GM23338 (cell line): ENCODE results near the gene RFESD. TPM values are rescaled to one million over a fixed set of nuclear protein-coding genes. Genes with fewer than 3 reads are reported as not detected.

Source experiments
- ATAC-seq: fragments of 200-7000 bp; cut with Tn5 transposase; 3 replicates; pipeline ENCODE4 v1.9.1; 2020
- DNase-seq: peaks from one replicate; pipeline ENCODE4 v3.0.0-alpha.2; 2015; ENCODE audit warnings: low spot score
- H2AFZ ChIP-seq: fragments of 200-600 bp; sonication (generic); 2 replicates; pipeline ENCODE4 v1.8.0; 2016; ENCODE audit warnings: antibody characterized with exemption, mild to moderate bottlenecking, moderate library complexity
- H3F3A ChIP-seq: fragments of 200-600 bp; sonication (generic); replicated peaks from 2 replicates; pipeline ENCODE4 v1.8.0; 2017; ENCODE audit warnings: antibody characterized with exemption, mixed run types, low read depth
- H3K27ac ChIP-seq: fragments of 200-600 bp; sonication (generic); 2 replicates; pipeline ENCODE4 v1.6.1; 2016; ENCODE audit warnings: low read depth
- H3K27me3 ChIP-seq: fragments of 200-600 bp; sonication (generic); 2 replicates; pipeline ENCODE4 v1.8.0; 2016; ENCODE audit warnings: mild to moderate bottlenecking, mixed run types, moderate library complexity; ENCODE audit not compliant: insufficient read depth
- H3K36me3 ChIP-seq: fragments of 200-600 bp; sonication (generic); 2 replicates; pipeline ENCODE4 v1.8.0; 2016; ENCODE audit warnings: mild to moderate bottlenecking; ENCODE audit not compliant: insufficient read depth
- H3K4me1 ChIP-seq: fragments of 200-600 bp; sonication (generic); 2 replicates; pipeline ENCODE4 v1.8.0; 2016; ENCODE audit warnings: mild to moderate bottlenecking, moderate library complexity; ENCODE audit not compliant: insufficient read depth
- H3K4me2 ChIP-seq: fragments of 200-600 bp; sonication (generic); 2 replicates; pipeline ENCODE4 v1.7.1; 2017; ENCODE audit warnings: mixed run types
- H3K4me3 ChIP-seq: fragments of 200-600 bp; sonication (generic); 2 replicates; pipeline ENCODE4 v1.6.1; 2016; ENCODE audit warnings: mixed run types
- H3K79me2 ChIP-seq: fragments of 200-600 bp; sonication (generic); replicated peaks from 2 replicates; pipeline ENCODE4 v1.8.0; 2017; ENCODE audit warnings: mild to moderate bottlenecking; ENCODE audit not compliant: insufficient read depth
- H3K9me2 ChIP-seq: fragments of 200-600 bp; sonication (generic); 2 replicates; pipeline ENCODE4 v1.8.0; 2017; ENCODE audit not compliant: insufficient read depth
- H4K20me1 ChIP-seq: fragments of 200-600 bp; sonication (generic); replicated peaks from 2 replicates; pipeline ENCODE4 v1.8.0; 2017; ENCODE audit warnings: mild to moderate bottlenecking; ENCODE audit not compliant: insufficient read depth
- H3K27ac Mint-ChIP-seq: 2 replicates; pipeline ENCODE4 v1.8.0; 2020; ENCODE audit warnings: inconsistent platforms, mild to moderate bottlenecking, moderate library complexity, mixed read lengths
- H3K27me3 Mint-ChIP-seq: 3 replicates; pipeline ENCODE4 v1.8.0; 2022; ENCODE audit warnings: low read depth, mild to moderate bottlenecking, moderate library complexity, mixed read lengths, inconsistent platforms; ENCODE audit not compliant: insufficient read depth, poor library complexity
- H3K36me3 Mint-ChIP-seq: 3 replicates; pipeline ENCODE4 v1.8.0; 2021; ENCODE audit warnings: low read depth, mild to moderate bottlenecking, inconsistent platforms, moderate library complexity, mixed read lengths
- H3K4me1 Mint-ChIP-seq: 3 replicates; pipeline ENCODE4 v1.8.0; 2020; ENCODE audit warnings: mild to moderate bottlenecking, inconsistent platforms, mixed read lengths
- H3K4me3 Mint-ChIP-seq: 3 replicates; pipeline ENCODE4 v1.8.0; 2021; ENCODE audit warnings: moderate library complexity, mild to moderate bottlenecking, inconsistent platforms, mixed read lengths
- H3K9me3 Mint-ChIP-seq: 3 replicates; pipeline ENCODE4 v1.8.0; 2020; ENCODE audit warnings: moderate library complexity, mild to moderate bottlenecking, inconsistent platforms, mixed read lengths
- CTCF ChIP-seq, 2 experiments: fragments of 200-600 bp in 1 of 2; sonication (generic) in 1 of 2; conservative IDR thresholded peaks; 2 replicates each; pipeline versions ENCODE4 v1.5.1 to v1.6.1; 2016 to 2017; ENCODE audit warnings: antibody characterized with exemption in 2 of 2, low read depth in 2 of 2, mild to moderate bottlenecking in 2 of 2, moderate library complexity in 1 of 2
- EZH2phosphoT487 ChIP-seq: fragments of 200-600 bp; sonication (generic); IDR thresholded peaks from one replicate; pipeline ENCODE4 v1.8.1; 2018; ENCODE audit warnings: antibody characterized with exemption; ENCODE audit not compliant: unreplicated experiment
- JUNB ChIP-seq: IDR thresholded peaks from one replicate; pipeline ENCODE4 v1.6.1; 2016; ENCODE audit warnings: antibody characterized with exemption; ENCODE audit not compliant: unreplicated experiment
- NANOG ChIP-seq: IDR thresholded peaks from 2 replicates; pipeline ENCODE4 v1.6.1; 2016; ENCODE audit warnings: antibody characterized with exemption, borderline replicate concordance
- REST ChIP-seq: IDR thresholded peaks from one replicate; pipeline ENCODE4 v1.6.1; 2018; ENCODE audit warnings: antibody characterized with exemption; ENCODE audit not compliant: unreplicated experiment
- ZNF114 ChIP-seq: fragments of 250-450 bp; sonication (Bioruptor Pico); IDR thresholded peaks from 2 replicates; pipeline ENCODE4 v1.5.0; 2020; ENCODE audit warnings: mild to moderate bottlenecking, moderate library complexity
- polyA plus RNA-seq: library from polyadenylated mRNA; unstranded; fragments of >200 nt; fragmentation: Nextera tagmentation; extraction: Ambion mirVana; gene quantifications from 2 replicates; pipeline ENCODE4 v1.2.1, GENCODE V29; 2016
- total RNA-seq: library from RNA; depleted of rRNA; stranded (reverse); fragments of >200 nt; shearing (Covaris generic); gene quantifications from 2 replicates; pipeline ENCODE4 v1.2.3, GENCODE V29; 2014
- TF ChIP-seq, protein P1 (sequence below): fragments of 250-450 bp; sonication (Bioruptor Pico); IDR thresholded peaks from 2 replicates; pipeline ENCODE4 v1.5.0; 2020; ENCODE audit warnings: mild to moderate bottlenecking, moderate library complexity

The RFESD gene
- total and polyA plus RNA-seq, 2 experiments from 2014 or later, result 2.4 to 6.9 TPM

DNA sequence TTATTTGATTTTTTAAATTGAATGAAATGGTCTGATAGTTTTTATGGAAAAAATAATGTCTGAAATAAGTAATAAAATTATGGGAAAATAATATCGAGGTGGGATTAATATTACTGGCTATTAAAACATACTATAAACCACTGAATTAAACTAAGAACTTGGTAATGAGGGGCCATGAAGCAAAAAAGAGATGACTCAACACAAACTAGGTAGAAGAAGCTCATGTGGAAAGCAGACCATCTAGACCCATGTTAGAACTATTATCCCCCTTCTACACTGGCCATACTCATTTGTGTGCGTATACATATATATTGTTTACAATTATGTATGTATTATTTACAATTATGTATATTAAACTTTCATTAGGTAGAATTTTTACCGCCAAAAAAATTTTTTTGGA lies 35.2 kb upstream of the RFESD start (continued):
- TF ChIP-seq REST (no peak), JUNB (no peak)
- TF ChIP-seq, protein P1, sequence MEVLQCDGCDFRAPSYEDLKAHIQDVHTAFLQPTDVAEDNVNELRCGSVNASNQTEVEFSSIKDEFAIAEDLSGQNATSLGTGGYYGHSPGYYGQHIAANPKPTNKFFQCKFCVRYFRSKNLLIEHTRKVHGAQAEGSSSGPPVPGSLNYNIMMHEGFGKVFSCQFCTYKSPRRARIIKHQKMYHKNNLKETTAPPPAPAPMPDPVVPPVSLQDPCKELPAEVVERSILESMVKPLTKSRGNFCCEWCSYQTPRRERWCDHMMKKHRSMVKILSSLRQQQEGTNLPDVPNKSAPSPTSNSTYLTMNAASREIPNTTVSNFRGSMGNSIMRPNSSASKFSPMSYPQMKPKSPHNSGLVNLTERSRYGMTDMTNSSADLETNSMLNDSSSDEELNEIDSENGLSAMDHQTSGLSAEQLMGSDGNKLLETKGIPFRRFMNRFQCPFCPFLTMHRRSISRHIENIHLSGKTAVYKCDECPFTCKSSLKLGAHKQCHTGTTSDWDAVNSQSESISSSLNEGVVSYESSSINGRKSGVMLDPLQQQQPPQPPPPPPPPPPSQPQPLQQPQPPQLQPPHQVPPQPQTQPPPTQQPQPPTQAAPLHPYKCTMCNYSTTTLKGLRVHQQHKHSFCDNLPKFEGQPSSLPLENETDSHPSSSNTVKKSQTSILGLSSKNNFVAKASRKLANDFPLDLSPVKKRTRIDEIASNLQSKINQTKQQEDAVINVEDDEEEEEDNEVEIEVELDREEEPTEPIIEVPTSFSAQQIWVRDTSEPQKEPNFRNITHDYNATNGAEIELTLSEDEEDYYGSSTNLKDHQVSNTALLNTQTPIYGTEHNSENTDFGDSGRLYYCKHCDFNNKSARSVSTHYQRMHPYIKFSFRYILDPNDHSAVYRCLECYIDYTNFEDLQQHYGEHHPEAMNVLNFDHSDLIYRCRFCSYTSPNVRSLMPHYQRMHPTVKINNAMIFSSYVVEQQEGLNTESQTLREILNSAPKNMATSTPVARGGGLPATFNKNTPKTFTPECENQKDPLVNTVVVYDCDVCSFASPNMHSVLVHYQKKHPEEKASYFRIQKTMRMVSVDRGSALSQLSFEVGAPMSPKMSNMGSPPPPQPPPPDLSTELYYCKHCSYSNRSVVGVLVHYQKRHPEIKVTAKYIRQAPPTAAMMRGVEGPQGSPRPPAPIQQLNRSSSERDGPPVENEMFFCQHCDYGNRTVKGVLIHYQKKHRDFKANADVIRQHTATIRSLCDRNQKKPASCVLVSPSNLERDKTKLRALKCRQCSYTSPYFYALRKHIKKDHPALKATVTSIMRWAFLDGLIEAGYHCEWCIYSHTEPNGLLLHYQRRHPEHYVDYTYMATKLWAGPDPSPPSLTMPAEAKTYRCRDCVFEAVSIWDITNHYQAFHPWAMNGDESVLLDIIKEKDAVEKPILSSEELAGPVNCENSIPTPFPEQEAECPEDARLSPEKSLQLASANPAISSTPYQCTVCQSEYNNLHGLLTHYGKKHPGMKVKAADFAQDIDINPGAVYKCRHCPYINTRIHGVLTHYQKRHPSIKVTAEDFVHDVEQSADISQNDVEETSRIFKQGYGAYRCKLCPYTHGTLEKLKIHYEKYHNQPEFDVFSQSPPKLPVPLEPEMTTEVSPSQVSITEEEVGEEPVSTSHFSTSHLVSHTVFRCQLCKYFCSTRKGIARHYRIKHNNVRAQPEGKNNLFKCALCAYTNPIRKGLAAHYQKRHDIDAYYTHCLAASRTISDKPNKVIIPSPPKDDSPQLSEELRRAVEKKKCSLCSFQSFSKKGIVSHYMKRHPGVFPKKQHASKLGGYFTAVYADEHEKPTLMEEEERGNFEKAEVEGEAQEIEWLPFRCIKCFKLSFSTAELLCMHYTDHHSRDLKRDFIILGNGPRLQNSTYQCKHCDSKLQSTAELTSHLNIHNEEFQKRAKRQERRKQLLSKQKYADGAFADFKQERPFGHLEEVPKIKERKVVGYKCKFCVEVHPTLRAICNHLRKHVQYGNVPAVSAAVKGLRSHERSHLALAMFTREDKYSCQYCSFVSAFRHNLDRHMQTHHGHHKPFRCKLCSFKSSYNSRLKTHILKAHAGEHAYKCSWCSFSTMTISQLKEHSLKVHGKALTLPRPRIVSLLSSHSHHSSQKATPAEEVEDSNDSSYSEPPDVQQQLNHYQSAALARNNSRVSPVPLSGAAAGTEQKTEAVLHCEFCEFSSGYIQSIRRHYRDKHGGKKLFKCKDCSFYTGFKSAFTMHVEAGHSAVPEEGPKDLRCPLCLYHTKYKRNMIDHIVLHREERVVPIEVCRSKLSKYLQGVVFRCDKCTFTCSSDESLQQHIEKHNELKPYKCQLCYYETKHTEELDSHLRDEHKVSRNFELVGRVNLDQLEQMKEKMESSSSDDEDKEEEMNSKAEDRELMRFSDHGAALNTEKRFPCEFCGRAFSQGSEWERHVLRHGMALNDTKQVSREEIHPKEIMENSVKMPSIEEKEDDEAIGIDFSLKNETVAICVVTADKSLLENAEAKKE (CRISPR knock-in tag), result no peak

- Mint-ChIP-seq H3K4me1 (no peaks in the 10 kb centered on the region), H3K36me3 (peaks cover 12% of the 10 kb centered on the region), H3K27me3 (peaks cover 8% of the 10 kb centered on the region), H3K9me3 (peaks cover 15% of the 10 kb centered on the region; the same call in 2 of the 3 replicates), H3K4me3 (no peak overlapping the region), H3K27ac (no peak overlapping the region)
- ATAC-seq (no peak), DNase-seq (no peak)
- Histone ChIP-seq H4K20me1 (no peaks in the 10 kb centered on the region), H3K4me2 (no peak overlapping the region), H3K4me3 (no peak overlapping the region), H2AFZ (no peak overlapping the region), H3F3A (no peaks in the 10 kb centered on the region), H3K27me3 (peaks cover 13% of the 10 kb centered on the region), H3K9me2 (no peaks in the 10 kb centered on the region), H3K27ac (no peak overlapping the region), H3K36me3 (no peaks in the 10 kb centered on the region; the same call in 1 of the 2 replicates), H3K4me1 (no peaks in the 10 kb centered on the region), H3K79me2 (no peaks in the 10 kb centered on the region)
- TF ChIP-seq EZH2phosphoT487, result no peak
- no peak for TF ChIP-seq ZNF114 (CRISPR knock-in tag)
- TF ChIP-seq REST, result no peak
- no peak for TF ChIP-seq JUNB
- TF ChIP-seq NANOG, result no peak
- TF ChIP-seq CTCF (conservative IDR thresholded peaks at IDR 0.05; ENCODE audit: low read depth in 2 of 2), result no peak
These were observed 33.1 kb upstream of the RFESD start for GRCh38 chr5:95613514-95613913.
